IgD-negative memory B cell (primary cell): ENCODE data around the gene CCDC106. TPM values are rescaled to one million over a fixed set of nuclear protein-coding genes. Genes with fewer than 3 reads are reported as not detected.

Source experiments
- H3K27ac Mint-ChIP-seq, 3 donors: one replicate each; pipeline ENCODE4 v1.8.0; 2020 to 2022; ENCODE audit warnings: mild to moderate bottlenecking in 3 of 3, mixed read lengths in 3 of 3, moderate library complexity in 1 of 3
- H3K27me3 Mint-ChIP-seq: one replicate; pipeline ENCODE4 v1.8.0; 2021; ENCODE audit warnings: mixed read lengths
- H3K36me3 Mint-ChIP-seq: one replicate; pipeline ENCODE4 v1.8.0; 2020; ENCODE audit warnings: mild to moderate bottlenecking, mixed read lengths
- H3K4me1 Mint-ChIP-seq, 3 donors: one replicate each; pipeline ENCODE4 v1.8.0; 2020 to 2022; ENCODE audit warnings: mixed read lengths in 3 of 3, mild to moderate bottlenecking in 1 of 3
- H3K4me3 Mint-ChIP-seq, 4 donors: one replicate each; pipeline ENCODE4 v1.8.0; 2020 to 2022; ENCODE audit warnings: mild to moderate bottlenecking in 4 of 4, mixed read lengths in 4 of 4, moderate library complexity in 3 of 4
- H3K9me3 Mint-ChIP-seq, 3 donors: one replicate each; pipeline ENCODE4 v1.8.0; 2020 to 2021; ENCODE audit warnings: mixed read lengths in 3 of 3, mild to moderate bottlenecking in 1 of 3
- polyA plus RNA-seq: library from polyadenylated mRNA; unstranded; fragments of 300-500 nt; fragmentation: Illumina TruSeq; gene quantifications from one replicate; pipeline ENCODE4 v1.2.3, GENCODE V29; 2021

Gene CCDC106
- polyA plus RNA-seq, 1 donor from 2014 or later, result 16.0 TPM

GRCh38 chr19:55702131-55702627, 54.2 kb downstream of the CCDC106 start:
- Mint-ChIP-seq H3K4me3 (no peak overlapping the region), H3K9me3 (no peaks in the 10 kb centered on the region), H3K27me3 (no peaks in the 10 kb centered on the region), H3K27ac (no peak overlapping the region), H3K36me3 (peaks cover 10% of the 10 kb centered on the region), H3K4me1 (peaks cover 0 to 5% (median 0%) of the 10 kb centered on the region in 3 donors)

Other genes with a start within 250 kb of the CCDC106 start
- 37.6 TPM for gene UBE2S, start 240.4 kb upstream of the CCDC106 start, polyA plus RNA-seq
- gene SHISA7, start 204.9 kb upstream of the CCDC106 start, polyA plus RNA-seq, result not detected
- gene ISOC2, start 186.6 kb upstream of the CCDC106 start, polyA plus RNA-seq, result 40.0 TPM
- gene C19orf85, start 183.5 kb upstream of the CCDC106 start, polyA plus RNA-seq, result not detected
- gene ZNF628, start 171.6 kb upstream of the CCDC106 start, polyA plus RNA-seq, result 0.34 TPM
- gene NAT14, start 163.0 kb upstream of the CCDC106 start, polyA plus RNA-seq, result 6.1 TPM
- gene SSC5D, start 159.8 kb upstream of the CCDC106 start, polyA plus RNA-seq, result not detected
- gene SBK2, start 111.1 kb upstream of the CCDC106 start, polyA plus RNA-seq, result not detected
- not detected for gene SBK3, start 102.7 kb upstream of the CCDC106 start, polyA plus RNA-seq
- gene ZNF579, start 67.4 kb upstream of the CCDC106 start, polyA plus RNA-seq, result 0.79 TPM
- 3.1 TPM for gene FIZ1, start 48.7 kb upstream of the CCDC106 start, polyA plus RNA-seq
- gene ZNF524, start 47.9 kb upstream of the CCDC106 start, polyA plus RNA-seq, result 49.6 TPM
- gene ZNF865, start 42.6 kb upstream of the CCDC106 start, polyA plus RNA-seq, result 0.36 TPM
- 2.4 TPM for gene ZNF784, start 23.6 kb upstream of the CCDC106 start, polyA plus RNA-seq
- gene ZNF580, start 7.2 kb upstream of the CCDC106 start, polyA plus RNA-seq, result 38.4 TPM
- gene ZNF581, start 4.6 kb upstream of the CCDC106 start, polyA plus RNA-seq, result 79.3 TPM
- gene U2AF2, start 6.8 kb downstream of the CCDC106 start, polyA plus RNA-seq, result 14.2 TPM
- 29.9 TPM for gene EPN1, start 27.0 kb downstream of the CCDC106 start, polyA plus RNA-seq
- not detected for gene NLRP9, start 90.2 kb downstream of the CCDC106 start, polyA plus RNA-seq
- not detected for gene RFPL4A, start 110.9 kb downstream of the CCDC106 start, polyA plus RNA-seq
- not detected for gene RFPL4AL1, start 120.9 kb downstream of the CCDC106 start, polyA plus RNA-seq
- gene NLRP11, start 183.8 kb downstream of the CCDC106 start, polyA plus RNA-seq, result 0.20 TPM
- not detected for gene NLRP4, start 188.3 kb downstream of the CCDC106 start, polyA plus RNA-seq